ENCODE measurements around the gene SPTY2D1.
"Not testable (repeated sequence)": the region's sequence is repeated elsewhere in the genome, so short reads cannot be mapped to it uniquely, and the experiment has no call there.

GRCh38 chr11:18672209-18672608, 38.1 kb upstream of the SPTY2D1 start:
- TF ChIP-seq EZH2 (IDR thresholded peaks at IDR 0.05; ENCODE audit: borderline replicate concordance, low read depth, low read length, poor library complexity, severe bottlenecking): not testable (repeated sequence)
- TF ChIP-seq, protein P1, sequence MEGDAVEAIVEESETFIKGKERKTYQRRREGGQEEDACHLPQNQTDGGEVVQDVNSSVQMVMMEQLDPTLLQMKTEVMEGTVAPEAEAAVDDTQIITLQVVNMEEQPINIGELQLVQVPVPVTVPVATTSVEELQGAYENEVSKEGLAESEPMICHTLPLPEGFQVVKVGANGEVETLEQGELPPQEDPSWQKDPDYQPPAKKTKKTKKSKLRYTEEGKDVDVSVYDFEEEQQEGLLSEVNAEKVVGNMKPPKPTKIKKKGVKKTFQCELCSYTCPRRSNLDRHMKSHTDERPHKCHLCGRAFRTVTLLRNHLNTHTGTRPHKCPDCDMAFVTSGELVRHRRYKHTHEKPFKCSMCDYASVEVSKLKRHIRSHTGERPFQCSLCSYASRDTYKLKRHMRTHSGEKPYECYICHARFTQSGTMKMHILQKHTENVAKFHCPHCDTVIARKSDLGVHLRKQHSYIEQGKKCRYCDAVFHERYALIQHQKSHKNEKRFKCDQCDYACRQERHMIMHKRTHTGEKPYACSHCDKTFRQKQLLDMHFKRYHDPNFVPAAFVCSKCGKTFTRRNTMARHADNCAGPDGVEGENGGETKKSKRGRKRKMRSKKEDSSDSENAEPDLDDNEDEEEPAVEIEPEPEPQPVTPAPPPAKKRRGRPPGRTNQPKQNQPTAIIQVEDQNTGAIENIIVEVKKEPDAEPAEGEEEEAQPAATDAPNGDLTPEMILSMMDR (conservative IDR thresholded peaks at IDR 0.05; ENCODE audit: low read depth, low read length): not testable (repeated sequence)
